Muscle of back (tissue), 13 donors: Measurements from ENCODE around the gene NUTM2E. TPM values are rescaled to one million over a fixed set of nuclear protein-coding genes. Genes with fewer than 3 reads are reported as not detected.
A peak's percentile ranks its signal among the peaks of the same experiment; 100 is the strongest.
"Not testable (repeated sequence)": the region's sequence is repeated elsewhere in the genome, so short reads cannot be mapped to it uniquely, and the experiment has no call there.

ENCODE experiments used
- DNase-seq, 3 donors: peaks; one replicate each; pipeline versions ENCODE4 v3.0.0 to v3.0.0-alpha.2; 2013
- long read RNA-seq, 9 donors: transcript quantifications; one replicate each; lab custom pipeline, GENCODE V29; 2026
- polyA plus RNA-seq, 10 donors: library from polyadenylated mRNA; unstranded; fragments of 120-200 nt; gene quantifications; one replicate each; pipeline ENCODE4 v1.2.1, GENCODE V29; 2013; ENCODE audit not compliant: insufficient read length in 10 of 10

Gene NUTM2E
- polyA plus RNA-seq = under 1 TPM in 2 of 10 donors, not detected in 8; 0.42 to 0.50 TPM
- long read RNA-seq, donor 1 = 0 reads
- long read RNA-seq, donor 2 = 0 reads
- long read RNA-seq, donor 3 = 0 reads
- long read RNA-seq, donor 4 = 0 reads
- long read RNA-seq, donor 5 = 0 reads
- long read RNA-seq, donor 6 = 0 reads
- long read RNA-seq, donor 7 = 0 reads
- long read RNA-seq, donor 8 = 0 reads
- long read RNA-seq, donor 9 = 0 reads

GRCh38 chr10:79826496-79827215 lies at the start of gene NUTM2E:
Gene NUTM2E (plus strand): TSS chr10:79826739. CDS start chr10:79841741, 15,002 bp downstream.
- peak; percentile 76 to 94 (median 86) for DNase-seq

GRCh38 chr10:79777997-79778396 lies 48.5 kb upstream of the NUTM2E start:
- not testable (repeated sequence) for DNase-seq

GRCh38 chr10:79779310-79779938 lies 47.1 kb upstream of the NUTM2E start:
- DNase-seq = peak; percentile 38 to 69 (median 66)

- not testable (repeated sequence) for DNase-seq
Measured at GRCh38 chr10:79779992-79780391, 46.5 kb upstream of the NUTM2E start.

GRCh38 chr10:79781584-79781983 lies 45.0 kb upstream of the NUTM2E start:
- DNase-seq = not testable (repeated sequence)

- not testable (repeated sequence) for DNase-seq
Measured at GRCh38 chr10:79787455-79787952, 39.0 kb upstream of the NUTM2E start.

- DNase-seq = not testable (repeated sequence)
Measured at GRCh38 chr10:79789351-79789750, 37.2 kb upstream of the NUTM2E start.

GRCh38 chr10:79791906-79792517 lies 34.5 kb upstream of the NUTM2E start:
- DNase-seq = not testable (repeated sequence)

- DNase-seq = not testable (repeated sequence)
Measured at GRCh38 chr10:79799337-79799736, 27.2 kb upstream of the NUTM2E start.

GRCh38 chr10:79805857-79806256 lies 20.7 kb upstream of the NUTM2E start:
- DNase-seq = not testable (repeated sequence)

- DNase-seq = not testable (repeated sequence)
Measured at GRCh38 chr10:79811895-79812294, 14.6 kb upstream of the NUTM2E start.

- DNase-seq = not testable (repeated sequence)
Measured at GRCh38 chr10:79816290-79816689, 10.2 kb upstream of the NUTM2E start.

- not testable (repeated sequence) for DNase-seq
Measured at GRCh38 chr10:79823387-79823786, 3.2 kb upstream of the NUTM2E start.

GRCh38 chr10:79825587-79826011 lies 940 bp upstream of the NUTM2E start:
- peak in 1 of 3 donors; percentile 28 for DNase-seq

- DNase-seq = peak in 1 of 3 donors; percentile 51
Measured at GRCh38 chr10:79826131-79826495, 426 bp upstream of the NUTM2E start.

- not testable (repeated sequence) for DNase-seq
Measured at GRCh38 chr10:79833833-79834232, 7.3 kb downstream of the NUTM2E start.

GRCh38 chr10:79835891-79836290 lies 9.4 kb downstream of the NUTM2E start:
- not testable (repeated sequence) for DNase-seq

- DNase-seq = not testable (repeated sequence)
Measured at GRCh38 chr10:79836891-79837290, 10.4 kb downstream of the NUTM2E start.

GRCh38 chr10:79838441-79838840 lies 11.9 kb downstream of the NUTM2E start:
- DNase-seq = not testable (repeated sequence)

GRCh38 chr10:79853191-79853854 lies 26.8 kb downstream of the NUTM2E start:
- DNase-seq = not testable (repeated sequence)

GRCh38 chr10:79862269-79862668 lies 35.7 kb downstream of the NUTM2E start:
- DNase-seq = not testable (repeated sequence)
